HepG2 (cell line): ENCODE data around the gene CHPF. TPM values are rescaled to one million over a fixed set of nuclear protein-coding genes. Genes with fewer than 3 reads are reported as not detected.

Experiments
- IRX3 ChIP-seq: sonication (generic); formaldehyde crosslinking; IDR thresholded peaks from 2 replicates; pipeline ENCODE4 v1.8.1; 2023; ENCODE audit warnings: mild to moderate bottlenecking, low read depth, missing genetic modification reagents, borderline replicate concordance
- KDM2A ChIP-seq: sonication (generic); formaldehyde crosslinking; IDR thresholded peaks from 2 replicates; pipeline ENCODE4 v1.4.0; 2020; ENCODE audit warnings: low read depth, missing genetic modification reagents, borderline replicate concordance
- KLF9 ChIP-seq: IDR thresholded peaks from 2 replicates; pipeline ENCODE4 v1.6.1; 2016; ENCODE audit warnings: low read depth
- SNAPC2 ChIP-seq: sonication (generic); formaldehyde crosslinking; IDR thresholded peaks from 2 replicates; pipeline ENCODE4 v1.8.1; 2022; ENCODE audit warnings: mild to moderate bottlenecking, missing genetic modification reagents
- ZFP1 ChIP-seq: IDR thresholded peaks from 2 replicates; pipeline ENCODE4 v1.6.1; 2016
- ZKSCAN5 ChIP-seq: sonication (generic); formaldehyde crosslinking; IDR thresholded peaks from 2 replicates; pipeline ENCODE4 v1.5.1; 2020; ENCODE audit warnings: mild to moderate bottlenecking, missing genetic modification reagents
- ZNF441 ChIP-seq: sonication (generic); formaldehyde crosslinking; IDR thresholded peaks from 2 replicates; pipeline ENCODE4 v1.7.0; 2021; ENCODE audit warnings: missing genetic modification reagents, borderline replicate concordance
- ZNF567 ChIP-seq: sonication (generic); formaldehyde crosslinking; IDR thresholded peaks from 2 replicates; pipeline ENCODE4 v1.8.1; 2023; ENCODE audit warnings: mild to moderate bottlenecking, missing genetic modification reagents, borderline replicate concordance
- polyA plus RNA-seq, 8 experiments: library from polyadenylated mRNA; depleted of rRNA in 3 of 8; stranded (reverse) in 7 of 8; unstranded in 1 of 8; fragments of >200 nt; fragmentation: Illumina TruSeq in 4 of 8; extraction: Trizol in 4 of 8; gene quantifications; 2 replicates each; pipeline versions ENCODE4 v1.2.1 to v1.2.3, GENCODE V29; 2011 to 2016; ENCODE audit warnings: low read depth in 4 of 8, missing spikeins in 1 of 8, mixed read lengths in 1 of 8; ENCODE audit not compliant: insufficient read depth in 1 of 8
- total RNA-seq, 5 experiments: library from RNA; depleted of rRNA; stranded (reverse); fragments of >200 nt; fragmentation: Illumina TruSeq; extraction: Trizol; gene quantifications; 2 replicates each; pipeline ENCODE4 v1.2.3, GENCODE V29; 2016; ENCODE audit warnings: low read depth in 1 of 5
- TF ChIP-seq, protein P1 (sequence below): sonication (generic); formaldehyde crosslinking; IDR thresholded peaks from 2 replicates; pipeline ENCODE4 v1.8.0; 2022; ENCODE audit warnings: missing genetic modification reagents, mild to moderate bottlenecking, moderate library complexity, borderline replicate concordance
- TF ChIP-seq, protein P2 (sequence below): sonication (generic); formaldehyde crosslinking; IDR thresholded peaks from 2 replicates; pipeline ENCODE4 v1.4.0; 2020; ENCODE audit warnings: missing genetic modification reagents
- TF ChIP-seq, protein P3 (sequence below): sonication (generic); formaldehyde crosslinking; IDR thresholded peaks from 2 replicates; pipeline ENCODE4 v1.4.0; 2020; ENCODE audit warnings: mild to moderate bottlenecking, missing genetic modification reagents

Gene CHPF
- total and polyA plus RNA-seq, 2 of the 13 experiments (the other 11 are each of a cell fraction or from before 2014, with no cell fraction given) = 79.6 to 111 TPM

DNA sequence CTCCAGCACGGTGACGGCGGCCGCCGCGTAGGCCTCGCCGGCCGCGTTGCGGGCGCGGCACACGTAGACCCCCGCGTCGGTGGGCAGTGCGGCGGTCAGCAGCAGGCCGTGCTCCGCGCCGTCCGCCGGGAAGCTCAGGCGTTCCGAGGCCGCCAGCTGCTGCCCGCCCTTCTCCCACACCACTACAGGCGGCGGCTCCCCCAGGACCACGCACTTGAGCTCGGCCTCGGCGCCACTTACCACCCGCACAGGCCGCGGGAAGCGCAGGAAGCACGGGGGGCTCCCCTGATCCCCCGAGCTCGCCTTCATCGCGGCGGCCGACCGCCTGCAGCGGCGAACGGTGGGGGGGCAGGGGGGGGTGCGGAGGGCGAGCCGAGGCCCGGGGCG, 27.3 kb upstream of the CHPF start (continued):
- TF ChIP-seq, protein P1, sequence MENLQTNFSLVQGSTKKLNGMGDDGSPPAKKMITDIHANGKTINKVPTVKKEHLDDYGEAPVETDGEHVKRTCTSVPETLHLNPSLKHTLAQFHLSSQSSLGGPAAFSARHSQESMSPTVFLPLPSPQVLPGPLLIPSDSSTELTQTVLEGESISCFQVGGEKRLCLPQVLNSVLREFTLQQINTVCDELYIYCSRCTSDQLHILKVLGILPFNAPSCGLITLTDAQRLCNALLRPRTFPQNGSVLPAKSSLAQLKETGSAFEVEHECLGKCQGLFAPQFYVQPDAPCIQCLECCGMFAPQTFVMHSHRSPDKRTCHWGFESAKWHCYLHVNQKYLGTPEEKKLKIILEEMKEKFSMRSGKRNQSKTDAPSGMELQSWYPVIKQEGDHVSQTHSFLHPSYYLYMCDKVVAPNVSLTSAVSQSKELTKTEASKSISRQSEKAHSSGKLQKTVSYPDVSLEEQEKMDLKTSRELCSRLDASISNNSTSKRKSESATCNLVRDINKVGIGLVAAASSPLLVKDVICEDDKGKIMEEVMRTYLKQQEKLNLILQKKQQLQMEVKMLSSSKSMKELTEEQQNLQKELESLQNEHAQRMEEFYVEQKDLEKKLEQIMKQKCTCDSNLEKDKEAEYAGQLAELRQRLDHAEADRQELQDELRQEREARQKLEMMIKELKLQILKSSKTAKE (CRISPR knock-in tag) = no peak
- TF ChIP-seq IRX3 (CRISPR knock-in tag) = 0 out of 2 replicates have a peak, but pooled peaks have one; percentile 64
- TF ChIP-seq ZNF441 (CRISPR knock-in tag) = no peak
- TF ChIP-seq, protein P2, sequence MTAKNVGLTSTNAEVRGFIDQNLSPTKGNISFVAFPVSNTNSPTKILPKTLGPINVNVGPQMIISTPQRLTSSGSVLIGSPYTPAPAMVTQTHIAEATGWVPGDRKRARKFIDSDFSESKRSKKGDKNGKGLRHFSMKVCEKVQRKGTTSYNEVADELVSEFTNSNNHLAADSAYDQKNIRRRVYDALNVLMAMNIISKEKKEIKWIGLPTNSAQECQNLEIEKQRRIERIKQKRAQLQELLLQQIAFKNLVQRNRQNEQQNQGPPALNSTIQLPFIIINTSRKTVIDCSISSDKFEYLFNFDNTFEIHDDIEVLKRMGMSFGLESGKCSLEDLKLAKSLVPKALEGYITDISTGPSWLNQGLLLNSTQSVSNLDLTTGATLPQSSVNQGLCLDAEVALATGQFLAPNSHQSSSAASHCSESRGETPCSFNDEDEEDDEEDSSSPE (CRISPR knock-in tag) = no peak
- no peak for TF ChIP-seq ZNF567 (CRISPR knock-in tag)
- TF ChIP-seq ZFP1 (CRISPR knock-in tag) = no peak
- TF ChIP-seq ZKSCAN5 (CRISPR knock-in tag) = no peak
- no peak for TF ChIP-seq KLF9
- peak; percentile 14; the same call in 1 of the 2 replicates for TF ChIP-seq KDM2A (CRISPR knock-in tag)
- no peak for TF ChIP-seq SNAPC2 (CRISPR knock-in tag)
- TF ChIP-seq, protein P3, sequence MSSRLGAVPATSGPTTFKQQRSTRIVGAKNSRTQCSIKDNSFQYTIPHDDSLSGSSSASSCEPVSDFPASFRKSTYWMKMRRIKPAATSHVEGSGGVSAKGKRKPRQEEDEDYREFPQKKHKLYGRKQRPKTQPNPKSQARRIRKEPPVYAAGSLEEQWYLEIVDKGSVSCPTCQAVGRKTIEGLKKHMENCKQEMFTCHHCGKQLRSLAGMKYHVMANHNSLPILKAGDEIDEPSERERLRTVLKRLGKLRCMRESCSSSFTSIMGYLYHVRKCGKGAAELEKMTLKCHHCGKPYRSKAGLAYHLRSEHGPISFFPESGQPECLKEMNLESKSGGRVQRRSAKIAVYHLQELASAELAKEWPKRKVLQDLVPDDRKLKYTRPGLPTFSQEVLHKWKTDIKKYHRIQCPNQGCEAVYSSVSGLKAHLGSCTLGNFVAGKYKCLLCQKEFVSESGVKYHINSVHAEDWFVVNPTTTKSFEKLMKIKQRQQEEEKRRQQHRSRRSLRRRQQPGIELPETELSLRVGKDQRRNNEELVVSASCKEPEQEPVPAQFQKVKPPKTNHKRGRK (CRISPR knock-in tag) = no peak
- TF ChIP-seq, all 625 proteins: peak for 32
